HepG2 (cell line): ENCODE measurements around the gene MAP2K5. TPM values are rescaled to one million over a fixed set of nuclear protein-coding genes. Genes with fewer than 3 reads are reported as not detected.

Source experiments
- ATAC-seq: fragments of 200-7000 bp; cut with Tn5 transposase; 3 replicates; pipeline ENCODE4 v1.9.1; 2020; ENCODE audit warnings: mild to moderate bottlenecking, moderate library complexity
- BruUV-seq: library from RNA; stranded (reverse); fragments of 400-500 nt; replicated peaks from 2 replicates; lab custom pipeline; 2021; lab: Mats Ljungman, UMichigan
- CTCF ChIA-PET: fragments of 300-600 bp; formaldehyde crosslinking; extraction: SDS; loops from one replicate; lab custom pipeline; 2021; ENCODE audit warnings: low total read pairs, inconsistent platforms, low intra/inter-chr PET ratio; lab: Yijun Ruan, JAX
- POLR2A ChIA-PET: fragments of 350-600 bp; sonication (Branson Sonifier 250); formaldehyde crosslinking; loops from one replicate; lab custom pipeline; 2020; ENCODE audit warnings: antibody characterized with exemption, inconsistent platforms; lab: Yijun Ruan, JAX
- DNase-seq: peaks from one replicate; pipeline ENCODE4 v3.0.0-alpha.2; 2015; ENCODE audit warnings: low spot score
- FAIRE-seq: peaks from 3 replicates; lab custom pipeline; 2011; peaks lifted over from hg19 to GRCh38; lab: Jason Lieb, UNC
- H2AFZ ChIP-seq: one replicate; pipeline ENCODE4 v1.6.1; 2011; ENCODE audit warnings: low read length, inconsistent platforms
- H3K27ac ChIP-seq: fragments of 300-600 bp; 3 replicates; pipeline ENCODE4 v1.8.0; 2011; ENCODE audit warnings: mixed run types, mild to moderate bottlenecking, mixed read lengths, low read length, inconsistent platforms; ENCODE audit not compliant: insufficient read depth; ENCODE audit errors: extremely low read length
- H3K27me3 ChIP-seq, 2 experiments: fragments of 200-600 bp in 1 of 2; 2 replicates in 1 of 2; 3 replicates in 1 of 2; pipeline versions ENCODE4 v1.6.0 to v1.8.0; 2011; ENCODE audit warnings: low read length in 2 of 2, mild to moderate bottlenecking in 2 of 2, moderate library complexity in 2 of 2, inconsistent platforms in 1 of 2; ENCODE audit not compliant: insufficient read depth in 2 of 2, control insufficient read depth in 1 of 2
- H3K36me3 ChIP-seq, 2 experiments: fragments of 200-600 bp in 1 of 2; replicated peaks in 1 of 2; 2 replicates in 1 of 2; 3 replicates in 1 of 2; pipeline versions ENCODE4 v1.5.1 to v1.8.0; 2011; ENCODE audit warnings: low read length in 2 of 2, inconsistent platforms in 1 of 2; ENCODE audit not compliant: insufficient read depth in 2 of 2, control insufficient read depth in 1 of 2
- H3K4me1 ChIP-seq: 2 replicates; pipeline ENCODE4 v1.5.1; 2012; ENCODE audit warnings: low read length, inconsistent platforms; ENCODE audit not compliant: insufficient read depth
- H3K4me2 ChIP-seq: 2 replicates; pipeline ENCODE4 v1.6.0; 2011; ENCODE audit warnings: low read depth, low read length, inconsistent platforms
- H3K4me3 ChIP-seq, 3 experiments: fragments of 200-600 bp in 1 of 3; sonication (generic), shearing (Covaris generic) in 1 of 3; replicated peaks in 1 of 3; 2 replicates each; pipeline ENCODE4 v1.5.1; 2011 to 2016; ENCODE audit warnings: low read length in 3 of 3, inconsistent platforms in 2 of 3, low read depth in 2 of 3, mild to moderate bottlenecking in 2 of 3, control low read depth in 1 of 3, mixed read lengths in 1 of 3; ENCODE audit not compliant: insufficient read depth in 1 of 3
- H3K79me2 ChIP-seq: one replicate; pipeline ENCODE4 v1.6.1; 2011; ENCODE audit warnings: low read length, inconsistent platforms; ENCODE audit not compliant: insufficient read depth
- H3K9ac ChIP-seq: 2 replicates; pipeline ENCODE4 v1.6.0; 2011; ENCODE audit warnings: mild to moderate bottlenecking, low read depth, low read length, inconsistent platforms; ENCODE audit not compliant: insufficient read depth
- H3K9me3 ChIP-seq: 2 replicates; pipeline ENCODE4 v1.5.1; 2012; ENCODE audit warnings: mild to moderate bottlenecking, low read length
- H4K20me1 ChIP-seq: 2 replicates; pipeline ENCODE4 v1.6.0; 2011; ENCODE audit warnings: inconsistent platforms, mild to moderate bottlenecking, low read length, moderate library complexity; ENCODE audit not compliant: insufficient read depth
- CBX5 ChIP-seq: sonication (generic); formaldehyde crosslinking; IDR thresholded peaks from 2 replicates; pipeline ENCODE4 v1.4.0; 2020; ENCODE audit warnings: missing genetic modification reagents, borderline replicate concordance
- CHD4 ChIP-seq: fragments of 200-600 bp; sonication (generic); IDR thresholded peaks from 2 replicates; pipeline ENCODE4 v1.7.0; 2017; ENCODE audit warnings: mild to moderate bottlenecking, low read length, borderline replicate concordance
- HOXA5 ChIP-seq: sonication (generic); formaldehyde crosslinking; IDR thresholded peaks from 2 replicates; pipeline ENCODE4 v1.4.0; 2020; ENCODE audit warnings: missing genetic modification reagents
- HOXD1 ChIP-seq: sonication (generic); formaldehyde crosslinking; IDR thresholded peaks from 2 replicates; pipeline ENCODE4 v1.5.0; 2020; ENCODE audit warnings: missing genetic modification reagents
- MTF1 ChIP-seq: sonication (generic); formaldehyde crosslinking; IDR thresholded peaks from 2 replicates; pipeline ENCODE4 v1.5.0; 2020; ENCODE audit warnings: missing genetic modification reagents
- PHF5A ChIP-seq: IDR thresholded peaks from one replicate; pipeline ENCODE4 v1.6.1; 2018; ENCODE audit warnings: low read depth, missing genetic modification reagents; ENCODE audit not compliant: unreplicated experiment
- RAD51 ChIP-seq: fragments of 450-650 bp; IDR thresholded peaks from 2 replicates; pipeline ENCODE4 v1.6.1; 2016; ENCODE audit warnings: borderline replicate concordance
- RFX5 ChIP-seq: IDR thresholded peaks from 2 replicates; pipeline ENCODE4 v1.6.1; 2011; ENCODE audit warnings: low read depth, low read length, improper control_type of control experiment
- SP5 ChIP-seq: IDR thresholded peaks from 2 replicates; pipeline ENCODE4 v1.6.1; 2016; ENCODE audit warnings: low read depth, borderline replicate concordance
- ZBTB7B ChIP-seq: sonication (generic); formaldehyde crosslinking; IDR thresholded peaks from 2 replicates; pipeline ENCODE4 v1.4.0; 2020; ENCODE audit warnings: missing genetic modification reagents
- ZNF138 ChIP-seq: sonication (generic); formaldehyde crosslinking; IDR thresholded peaks from 2 replicates; pipeline ENCODE4 v1.5.0; 2020; ENCODE audit warnings: mild to moderate bottlenecking, low read depth, missing genetic modification reagents
- ZNF446 ChIP-seq: sonication (generic); formaldehyde crosslinking; IDR thresholded peaks from 2 replicates; pipeline ENCODE4 v1.5.0; 2020; ENCODE audit warnings: mild to moderate bottlenecking, missing genetic modification reagents
- ZNF670 ChIP-seq: sonication (generic); formaldehyde crosslinking; IDR thresholded peaks from 2 replicates; pipeline ENCODE4 v1.8.0; 2022; ENCODE audit warnings: mild to moderate bottlenecking, missing genetic modification reagents, borderline replicate concordance
- ZNF691 ChIP-seq: sonication (generic); formaldehyde crosslinking; IDR thresholded peaks from 2 replicates; pipeline ENCODE4 v1.4.0; 2020; ENCODE audit warnings: missing genetic modification reagents, low read depth, mild to moderate bottlenecking, borderline replicate concordance
- ZNF781 ChIP-seq: sonication (generic); formaldehyde crosslinking; IDR thresholded peaks from 2 replicates; pipeline ENCODE4 v1.5.1; 2020; ENCODE audit warnings: borderline replicate concordance, mild to moderate bottlenecking, missing genetic modification reagents; ENCODE audit errors: not compliant biosample characterization
- WGBS: methylation state at CpG from one replicate; pipeline ENCODE4 v1.1.6; 2017; ENCODE audit warnings: low lambda C conversion rate; 5-methylcytosine and 5-hydroxymethylcytosine counted together
- in situ Hi-C: cut with HindIII; loops from 2 replicates; pipeline ENCODE4 v1.10.0; 2017; ENCODE audit warnings: low pct_unique_long_range_greater_than_20kb; ENCODE audit not compliant: extremely low pct_ligation_motif_present
- intact Hi-C: fragments of 100-400 bp; cut with micrococcal nuclease; formaldehyde crosslinking; loops from one replicate; pipeline ENCODE4 v1.10.0; 2022; ENCODE audit not compliant: unreplicated experiment
- polyA plus RNA-seq, 8 experiments: library from polyadenylated mRNA; depleted of rRNA in 3 of 8; stranded (reverse) in 7 of 8; unstranded in 1 of 8; fragments of >200 nt; fragmentation: Illumina TruSeq in 4 of 8; extraction: Trizol in 4 of 8; gene quantifications; 2 replicates each; pipeline versions ENCODE4 v1.2.1 to v1.2.3, GENCODE V29; 2011 to 2016; ENCODE audit warnings: low read depth in 4 of 8, missing spikeins in 1 of 8, mixed read lengths in 1 of 8; ENCODE audit not compliant: insufficient read depth in 1 of 8
- total RNA-seq, 5 experiments: library from RNA; depleted of rRNA; stranded (reverse); fragments of >200 nt; fragmentation: Illumina TruSeq; extraction: Trizol; gene quantifications; 2 replicates each; pipeline ENCODE4 v1.2.3, GENCODE V29; 2016; ENCODE audit warnings: low read depth in 1 of 5
- TF ChIP-seq, protein P1 (sequence below), 2 experiments: sonication (generic) in 1 of 2; formaldehyde crosslinking in 1 of 2; IDR thresholded peaks; 2 replicates each; pipeline versions ENCODE4 v1.4.0 to v1.6.1; 2018 to 2020; ENCODE audit warnings: missing genetic modification reagents in 2 of 2, borderline replicate concordance in 1 of 2, low read depth in 1 of 2, mild to moderate bottlenecking in 1 of 2, missing biosample characterization in 1 of 2
- TF ChIP-seq, protein P2 (sequence below): sonication (generic); formaldehyde crosslinking; IDR thresholded peaks from 2 replicates; pipeline ENCODE4 v1.4.0; 2020; ENCODE audit warnings: missing genetic modification reagents

MAP2K5 gene
- total and polyA plus RNA-seq, 2 of the 13 experiments (the other 11 are each of a cell fraction or from before 2014, with no cell fraction given) = 4.0 to 4.3 TPM

GRCh38 chr15:67524235-67524634, 18.3 kb upstream of the MAP2K5 start:
- no peaks in the 10 kb centered on the region for H3K9me3 ChIP-seq
- no peak overlapping the region; the same call in 1 of the 2 replicates for H3K4me2 ChIP-seq
- H3K4me3 ChIP-seq = no peak overlapping the region
- TF ChIP-seq ZNF781 (CRISPR knock-in tag) = no peak
- H3K36me3 ChIP-seq = no peaks in the 10 kb centered on the region
- no peaks in the 10 kb centered on the region; the same call in 1 of the 2 replicates for H4K20me1 ChIP-seq
- intact Hi-C loops = no loop called here
- no peak for DNase-seq
- H3K79me2 ChIP-seq = peaks cover 34% of the 10 kb centered on the region
- ATAC-seq = no peak
- POLR2A ChIA-PET = interaction anchor here (1.2 kb wide), 1 partner anchor 12 kb away, joined by 3 read pairs; no protein-coding TSS in a partner anchor
- FAIRE-seq = no peak
- CTCF ChIA-PET = no interaction called here
- no TSS peak for BruUV-seq
- in situ Hi-C loops = no loop called here
- H3K4me1 ChIP-seq = peaks cover 35% of the 10 kb centered on the region
- no peak overlapping the region for H2AFZ ChIP-seq
- H3K9ac ChIP-seq = no peak overlapping the region
- no peaks in the 10 kb centered on the region for H3K27me3 ChIP-seq
- H3K27ac ChIP-seq = no peak overlapping the region

DNA sequence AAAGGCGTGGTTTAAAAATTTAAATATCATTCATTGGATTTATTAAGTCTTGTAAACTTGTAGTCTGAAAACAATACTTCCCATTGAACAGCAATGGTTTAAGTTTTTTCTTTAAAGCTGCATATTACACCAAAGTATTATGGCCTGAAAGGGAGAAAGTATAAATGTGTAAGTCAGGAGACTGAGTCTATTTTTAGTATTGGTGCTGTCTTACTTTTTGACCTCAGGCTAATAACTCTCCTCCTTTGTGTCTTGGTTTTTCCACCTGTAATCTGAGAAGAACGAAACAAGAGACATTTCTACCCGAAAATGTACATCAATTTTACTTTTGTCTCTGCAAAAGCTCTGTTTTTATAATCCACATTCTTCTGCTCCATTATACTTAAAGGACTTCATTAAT, 14.0 kb upstream of the MAP2K5 start:
- POLR2A ChIA-PET = no interaction called here
- Histone ChIP-seq H3K4me1 (peaks cover 12% of the 10 kb centered on the region), H3K36me3 (no peaks in the 10 kb centered on the region), H3K27ac (no peak overlapping the region), H3K4me3 (no peak overlapping the region), H3K9me3 (no peaks in the 10 kb centered on the region), H2AFZ (no peak overlapping the region), H3K9ac (no peak overlapping the region), H3K27me3 (no peaks in the 10 kb centered on the region), H4K20me1 (no peaks in the 10 kb centered on the region; the same call in 1 of the 2 replicates), H3K4me2 (no peak overlapping the region), H3K79me2 (peaks cover 15% of the 10 kb centered on the region)
- 94% methylated on average over 3 of the region's 3 CpGs for WGBS
- in situ Hi-C loops (no loop called here), intact Hi-C loops (no loop called here)
- FAIRE-seq = no peak
- DNase-seq = no peak
- ATAC-seq = no peak
- CTCF ChIA-PET = no interaction called here
- BruUV-seq = no TSS peak
- TF ChIP-seq MTF1 (no peak), ZNF138 (CRISPR knock-in tag) (no peak), PHF5A (CRISPR knock-in tag) (no peak), HOXA5 (CRISPR knock-in tag) (no peak), CHD4 (no peak), ZNF670 (CRISPR knock-in tag) (no peak), CBX5 (CRISPR knock-in tag) (no peak), RFX5 (no peak), RAD51 (no peak), ZNF446 (CRISPR knock-in tag) (no peak), HOXD1 (CRISPR knock-in tag) (no peak), ZBTB7B (CRISPR knock-in tag) (no peak), SP5 (no peak), ZNF691 (CRISPR knock-in tag) (no peak)
- TF ChIP-seq, protein P1, sequence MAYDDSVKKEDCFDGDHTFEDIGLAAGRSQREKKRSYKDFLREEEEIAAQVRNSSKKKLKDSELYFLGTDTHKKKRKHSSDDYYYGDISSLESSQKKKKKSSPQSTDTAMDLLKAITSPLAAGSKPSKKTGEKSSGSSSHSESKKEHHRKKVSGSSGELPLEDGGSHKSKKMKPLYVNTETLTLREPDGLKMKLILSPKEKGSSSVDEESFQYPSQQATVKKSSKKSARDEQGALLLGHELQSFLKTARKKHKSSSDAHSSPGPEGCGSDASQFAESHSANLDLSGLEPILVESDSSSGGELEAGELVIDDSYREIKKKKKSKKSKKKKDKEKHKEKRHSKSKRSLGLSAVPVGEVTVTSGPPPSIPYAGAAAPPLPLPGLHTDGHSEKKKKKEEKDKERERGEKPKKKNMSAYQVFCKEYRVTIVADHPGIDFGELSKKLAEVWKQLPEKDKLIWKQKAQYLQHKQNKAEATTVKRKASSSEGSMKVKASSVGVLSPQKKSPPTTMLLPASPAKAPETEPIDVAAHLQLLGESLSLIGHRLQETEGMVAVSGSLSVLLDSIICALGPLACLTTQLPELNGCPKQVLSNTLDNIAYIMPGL (CRISPR knock-in tag; IDR thresholded peaks at IDR 0.05; ENCODE audit: borderline replicate concordance in 1 of 2, low read depth in 1 of 2) = no peak
- TF ChIP-seq, protein P2, sequence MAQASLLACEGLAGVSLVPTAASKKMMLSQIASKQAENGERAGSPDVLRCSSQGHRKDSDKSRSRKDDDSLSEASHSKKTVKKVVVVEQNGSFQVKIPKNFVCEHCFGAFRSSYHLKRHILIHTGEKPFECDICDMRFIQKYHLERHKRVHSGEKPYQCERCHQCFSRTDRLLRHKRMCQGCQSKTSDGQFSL = no peak
